PFSK-1 (cell line): ENCODE results near the gene TEX11.

Source experiments
- POLR2AphosphoS5 ChIP-seq: IDR thresholded peaks from 2 replicates; pipeline ENCODE4 v1.6.1; 2012; ENCODE audit warnings: low read depth, mild to moderate bottlenecking, control low read depth, low read length, moderate library complexity
- TF ChIP-seq, protein P1 (sequence below), 2 experiments: IDR thresholded peaks; 2 replicates each; pipeline versions ENCODE4 v1.6.1 to v1.8.0; 2011 to 2012; ENCODE audit warnings: low read depth in 2 of 2, low read length in 2 of 2, control low read depth in 1 of 2, inconsistent platforms in 1 of 2, mild to moderate bottlenecking in 1 of 2, moderate library complexity in 1 of 2; ENCODE audit not compliant: insufficient read depth in 1 of 2

DNA sequence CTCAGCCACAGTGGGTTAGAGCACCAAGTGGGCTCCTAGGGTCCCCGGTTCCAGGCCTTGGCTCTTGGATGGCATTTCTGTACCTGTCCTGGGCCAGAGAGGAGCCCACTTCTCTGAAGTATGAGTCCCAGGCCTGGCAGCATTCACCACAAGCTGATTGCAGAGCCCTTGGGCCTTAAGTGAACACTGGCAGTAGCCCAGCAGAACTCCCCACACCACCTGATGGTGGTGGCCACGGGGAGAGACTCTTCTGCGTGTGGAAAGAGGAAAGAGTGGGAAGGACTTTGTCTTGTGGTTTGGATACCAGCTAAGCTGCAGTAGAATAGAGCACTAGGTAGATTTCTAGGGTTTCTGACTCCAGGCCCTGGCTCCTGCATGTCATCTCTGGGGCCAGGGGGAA lies 359.1 kb downstream of the TEX11 start:
- no peak for TF ChIP-seq POLR2AphosphoS5
- TF ChIP-seq, protein P1, sequence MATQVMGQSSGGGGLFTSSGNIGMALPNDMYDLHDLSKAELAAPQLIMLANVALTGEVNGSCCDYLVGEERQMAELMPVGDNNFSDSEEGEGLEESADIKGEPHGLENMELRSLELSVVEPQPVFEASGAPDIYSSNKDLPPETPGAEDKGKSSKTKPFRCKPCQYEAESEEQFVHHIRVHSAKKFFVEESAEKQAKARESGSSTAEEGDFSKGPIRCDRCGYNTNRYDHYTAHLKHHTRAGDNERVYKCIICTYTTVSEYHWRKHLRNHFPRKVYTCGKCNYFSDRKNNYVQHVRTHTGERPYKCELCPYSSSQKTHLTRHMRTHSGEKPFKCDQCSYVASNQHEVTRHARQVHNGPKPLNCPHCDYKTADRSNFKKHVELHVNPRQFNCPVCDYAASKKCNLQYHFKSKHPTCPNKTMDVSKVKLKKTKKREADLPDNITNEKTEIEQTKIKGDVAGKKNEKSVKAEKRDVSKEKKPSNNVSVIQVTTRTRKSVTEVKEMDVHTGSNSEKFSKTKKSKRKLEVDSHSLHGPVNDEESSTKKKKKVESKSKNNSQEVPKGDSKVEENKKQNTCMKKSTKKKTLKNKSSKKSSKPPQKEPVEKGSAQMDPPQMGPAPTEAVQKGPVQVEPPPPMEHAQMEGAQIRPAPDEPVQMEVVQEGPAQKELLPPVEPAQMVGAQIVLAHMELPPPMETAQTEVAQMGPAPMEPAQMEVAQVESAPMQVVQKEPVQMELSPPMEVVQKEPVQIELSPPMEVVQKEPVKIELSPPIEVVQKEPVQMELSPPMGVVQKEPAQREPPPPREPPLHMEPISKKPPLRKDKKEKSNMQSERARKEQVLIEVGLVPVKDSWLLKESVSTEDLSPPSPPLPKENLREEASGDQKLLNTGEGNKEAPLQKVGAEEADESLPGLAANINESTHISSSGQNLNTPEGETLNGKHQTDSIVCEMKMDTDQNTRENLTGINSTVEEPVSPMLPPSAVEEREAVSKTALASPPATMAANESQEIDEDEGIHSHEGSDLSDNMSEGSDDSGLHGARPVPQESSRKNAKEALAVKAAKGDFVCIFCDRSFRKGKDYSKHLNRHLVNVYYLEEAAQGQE (IDR thresholded peaks at IDR 0.05; ENCODE audit: insufficient read depth in 1 of 2, low read depth in 2 of 2, low read length in 2 of 2), result no peak
